Measurements from ENCODE around the gene GPR153.

- TF ChIP-seq CTCF (IDR thresholded peaks at IDR 0.05) (no peak), EP300 (IDR thresholded peaks at IDR 0.05) (no peak)
These were observed 6.9 kb upstream of the GPR153 start for GRCh38 chr1:6267686-6268322.
